HepG2 (cell line): ENCODE results near the gene CCDC148. TPM values are rescaled to one million over a fixed set of nuclear protein-coding genes. Genes with fewer than 3 reads are reported as not detected.

Experiments used
- ATAC-seq: fragments of 200-7000 bp; cut with Tn5 transposase; 3 replicates; pipeline ENCODE4 v1.9.1; 2020; ENCODE audit warnings: mild to moderate bottlenecking, moderate library complexity
- BruUV-seq: library from RNA; stranded (reverse); fragments of 400-500 nt; replicated peaks from 2 replicates; lab custom pipeline; 2021; lab: Mats Ljungman, UMichigan
- CTCF ChIA-PET: fragments of 300-600 bp; formaldehyde crosslinking; extraction: SDS; loops from one replicate; lab custom pipeline; 2021; ENCODE audit warnings: low total read pairs, inconsistent platforms, low intra/inter-chr PET ratio; lab: Yijun Ruan, JAX
- POLR2A ChIA-PET: fragments of 350-600 bp; sonication (Branson Sonifier 250); formaldehyde crosslinking; loops from one replicate; lab custom pipeline; 2020; ENCODE audit warnings: antibody characterized with exemption, inconsistent platforms; lab: Yijun Ruan, JAX
- DNase-seq: peaks from one replicate; pipeline ENCODE4 v3.0.0-alpha.2; 2015; ENCODE audit warnings: low spot score
- FAIRE-seq: peaks from 3 replicates; lab custom pipeline; 2011; peaks lifted over from hg19 to GRCh38; lab: Jason Lieb, UNC
- H2AFZ ChIP-seq: one replicate; pipeline ENCODE4 v1.6.1; 2011; ENCODE audit warnings: low read length, inconsistent platforms
- H3K27ac ChIP-seq: fragments of 300-600 bp; 3 replicates; pipeline ENCODE4 v1.8.0; 2011; ENCODE audit warnings: mixed run types, mild to moderate bottlenecking, mixed read lengths, low read length, inconsistent platforms; ENCODE audit not compliant: insufficient read depth; ENCODE audit errors: extremely low read length
- H3K27me3 ChIP-seq, 2 experiments: fragments of 200-600 bp in 1 of 2; 2 replicates in 1 of 2; 3 replicates in 1 of 2; pipeline versions ENCODE4 v1.6.0 to v1.8.0; 2011; ENCODE audit warnings: low read length in 2 of 2, mild to moderate bottlenecking in 2 of 2, moderate library complexity in 2 of 2, inconsistent platforms in 1 of 2; ENCODE audit not compliant: insufficient read depth in 2 of 2, control insufficient read depth in 1 of 2
- H3K36me3 ChIP-seq, 2 experiments: fragments of 200-600 bp in 1 of 2; replicated peaks in 1 of 2; 2 replicates in 1 of 2; 3 replicates in 1 of 2; pipeline versions ENCODE4 v1.5.1 to v1.8.0; 2011; ENCODE audit warnings: low read length in 2 of 2, inconsistent platforms in 1 of 2; ENCODE audit not compliant: insufficient read depth in 2 of 2, control insufficient read depth in 1 of 2
- H3K4me1 ChIP-seq: 2 replicates; pipeline ENCODE4 v1.5.1; 2012; ENCODE audit warnings: low read length, inconsistent platforms; ENCODE audit not compliant: insufficient read depth
- H3K4me2 ChIP-seq: 2 replicates; pipeline ENCODE4 v1.6.0; 2011; ENCODE audit warnings: low read depth, low read length, inconsistent platforms
- H3K4me3 ChIP-seq, 3 experiments: fragments of 200-600 bp in 1 of 3; sonication (generic), shearing (Covaris generic) in 1 of 3; replicated peaks in 1 of 3; 2 replicates each; pipeline ENCODE4 v1.5.1; 2011 to 2016; ENCODE audit warnings: low read length in 3 of 3, inconsistent platforms in 2 of 3, low read depth in 2 of 3, mild to moderate bottlenecking in 2 of 3, control low read depth in 1 of 3, mixed read lengths in 1 of 3; ENCODE audit not compliant: insufficient read depth in 1 of 3
- H3K79me2 ChIP-seq: one replicate; pipeline ENCODE4 v1.6.1; 2011; ENCODE audit warnings: low read length, inconsistent platforms; ENCODE audit not compliant: insufficient read depth
- H3K9ac ChIP-seq: 2 replicates; pipeline ENCODE4 v1.6.0; 2011; ENCODE audit warnings: mild to moderate bottlenecking, low read depth, low read length, inconsistent platforms; ENCODE audit not compliant: insufficient read depth
- H3K9me3 ChIP-seq: 2 replicates; pipeline ENCODE4 v1.5.1; 2012; ENCODE audit warnings: mild to moderate bottlenecking, low read length
- H4K20me1 ChIP-seq: 2 replicates; pipeline ENCODE4 v1.6.0; 2011; ENCODE audit warnings: inconsistent platforms, mild to moderate bottlenecking, low read length, moderate library complexity; ENCODE audit not compliant: insufficient read depth
- ASH2L ChIP-seq: fragments of 300-600, 200-600 bp; sonication (generic); IDR thresholded peaks from 2 replicates; pipeline ENCODE4 v1.7.0; 2017; ENCODE audit warnings: low read depth, mild to moderate bottlenecking, moderate library complexity, mixed read lengths, low read length; ENCODE audit not compliant: insufficient read length
- CREBL2 ChIP-seq: sonication (generic); formaldehyde crosslinking; IDR thresholded peaks from 2 replicates; pipeline ENCODE4 v1.8.1; 2023; ENCODE audit warnings: missing genetic modification reagents, mild to moderate bottlenecking, borderline replicate concordance
- DPF2 ChIP-seq: sonication (generic); formaldehyde crosslinking; IDR thresholded peaks from 2 replicates; pipeline ENCODE4 v1.4.0; 2020; ENCODE audit warnings: mild to moderate bottlenecking, low read depth, missing genetic modification reagents, borderline replicate concordance
- HOXA9 ChIP-seq: sonication (generic); formaldehyde crosslinking; IDR thresholded peaks from 2 replicates; pipeline ENCODE4 v1.8.1; 2022; ENCODE audit warnings: missing genetic modification reagents, mild to moderate bottlenecking, moderate library complexity, borderline replicate concordance
- NFKB2 ChIP-seq: sonication (generic); formaldehyde crosslinking; IDR thresholded peaks from 2 replicates; pipeline ENCODE4 v1.4.0; 2020; ENCODE audit warnings: missing genetic modification reagents, borderline replicate concordance
- SKIL ChIP-seq: sonication (generic); formaldehyde crosslinking; IDR thresholded peaks from 2 replicates; pipeline ENCODE4 v1.8.0; 2022; ENCODE audit warnings: missing genetic modification reagents, mild to moderate bottlenecking, moderate library complexity, borderline replicate concordance
- USF2 ChIP-seq, 2 experiments: sonication (generic) in 1 of 2; formaldehyde crosslinking in 1 of 2; IDR thresholded peaks; 2 replicates each; pipeline versions ENCODE4 v1.5.1 to v1.6.1; 2011 to 2020; ENCODE audit warnings: borderline replicate concordance in 1 of 2, low read depth in 1 of 2, low read length in 1 of 2, mild to moderate bottlenecking in 1 of 2, missing genetic modification reagents in 1 of 2, moderate library complexity in 1 of 2
- WIZ ChIP-seq: sonication (generic); formaldehyde crosslinking; IDR thresholded peaks from 2 replicates; pipeline ENCODE4 v1.5.1; 2020; ENCODE audit warnings: mild to moderate bottlenecking, missing genetic modification reagents
- ZEB1 ChIP-seq: IDR thresholded peaks from 2 replicates; pipeline ENCODE4 v1.6.1; 2012; ENCODE audit warnings: mild to moderate bottlenecking, low read depth, inconsistent platforms; ENCODE audit not compliant: insufficient replicate concordance
- ZMAT5 ChIP-seq: sonication (generic); formaldehyde crosslinking; IDR thresholded peaks from 2 replicates; pipeline ENCODE4 v1.5.0; 2020; ENCODE audit warnings: mild to moderate bottlenecking, low read depth, missing genetic modification reagents, borderline replicate concordance
- ZNF251 ChIP-seq: sonication (generic); formaldehyde crosslinking; IDR thresholded peaks from 2 replicates; pipeline ENCODE4 v1.9.0; 2021; ENCODE audit warnings: mild to moderate bottlenecking, missing genetic modification reagents
- ZNF574 ChIP-seq: sonication (generic); formaldehyde crosslinking; IDR thresholded peaks from 2 replicates; pipeline ENCODE4 v1.4.0; 2020; ENCODE audit warnings: missing genetic modification reagents
- ZNF775 ChIP-seq: sonication (generic); formaldehyde crosslinking; IDR thresholded peaks from 2 replicates; pipeline ENCODE4 v1.4.0; 2020; ENCODE audit warnings: missing genetic modification reagents, mild to moderate bottlenecking, moderate library complexity, borderline replicate concordance
- WGBS: methylation state at CpG from one replicate; pipeline ENCODE4 v1.1.6; 2017; ENCODE audit warnings: low lambda C conversion rate; 5-methylcytosine and 5-hydroxymethylcytosine counted together
- in situ Hi-C: cut with HindIII; loops from 2 replicates; pipeline ENCODE4 v1.10.0; 2017; ENCODE audit warnings: low pct_unique_long_range_greater_than_20kb; ENCODE audit not compliant: extremely low pct_ligation_motif_present
- intact Hi-C: fragments of 100-400 bp; cut with micrococcal nuclease; formaldehyde crosslinking; loops from one replicate; pipeline ENCODE4 v1.10.0; 2022; ENCODE audit not compliant: unreplicated experiment
- polyA plus RNA-seq, 8 experiments: library from polyadenylated mRNA; depleted of rRNA in 3 of 8; stranded (reverse) in 7 of 8; unstranded in 1 of 8; fragments of >200 nt; fragmentation: Illumina TruSeq in 4 of 8; extraction: Trizol in 4 of 8; gene quantifications; 2 replicates each; pipeline versions ENCODE4 v1.2.1 to v1.2.3, GENCODE V29; 2011 to 2016; ENCODE audit warnings: low read depth in 4 of 8, missing spikeins in 1 of 8, mixed read lengths in 1 of 8; ENCODE audit not compliant: insufficient read depth in 1 of 8
- total RNA-seq, 5 experiments: library from RNA; depleted of rRNA; stranded (reverse); fragments of >200 nt; fragmentation: Illumina TruSeq; extraction: Trizol; gene quantifications; 2 replicates each; pipeline ENCODE4 v1.2.3, GENCODE V29; 2016; ENCODE audit warnings: low read depth in 1 of 5

Gene CCDC148
- total and polyA plus RNA-seq, 2 of the 13 experiments (the other 11 are each of a cell fraction or from before 2014, with no cell fraction given): 0.30 to 0.49 TPM

GRCh38 chr2:158142165-158142564 lies 314.4 kb downstream of the CCDC148 start (continued):
- TF ChIP-seq USF2 (IDR thresholded peaks at IDR 0.05; ENCODE audit: low read depth, low read length) (no peak), USF2 (CRISPR knock-in tag; IDR thresholded peaks at IDR 0.05; ENCODE audit: borderline replicate concordance) (no peak), HOXA9 (CRISPR knock-in tag) (no peak), ZMAT5 (CRISPR knock-in tag) (no peak), WIZ (no peak), CREBL2 (no peak), ZEB1 (no peak), ZNF251 (CRISPR knock-in tag) (no peak), NFKB2 (CRISPR knock-in tag) (no peak)

- in situ Hi-C loops: no loop called here
- POLR2A ChIA-PET: interaction anchor here (2.5 kb wide), 1 partner anchor 8 kb away, joined by 14 read pairs; no protein-coding TSS in a partner anchor
Measured at GRCh38 chr2:158140201-158140600, 316.4 kb downstream of the CCDC148 start.

More at GRCh38 chr2:158140201-158140600, 316.4 kb downstream of the CCDC148 start:
- 91% methylated on average over 1 of the region's 1 CpG for WGBS
- no peaks in the 10 kb centered on the region for H3K36me3 ChIP-seq
- peaks cover 28% of the 10 kb centered on the region for H3K4me1 ChIP-seq
- H4K20me1 ChIP-seq: no peaks in the 10 kb centered on the region
- H2AFZ ChIP-seq: no peak overlapping the region
- intact Hi-C loops: no loop called here
- DNase-seq (no peak), ATAC-seq (no peak), FAIRE-seq (no peak)
- H3K27ac ChIP-seq: no peak overlapping the region
- no peak overlapping the region for H3K9ac ChIP-seq
- no peaks in the 10 kb centered on the region for H3K79me2 ChIP-seq
- no peak overlapping the region for H3K4me3 ChIP-seq
- no TSS peak for BruUV-seq
- no peak overlapping the region for H3K4me2 ChIP-seq
- TF ChIP-seq ASH2L (no peak), ZNF775 (CRISPR knock-in tag) (no peak), SKIL (CRISPR knock-in tag) (no peak), ZNF574 (CRISPR knock-in tag) (no peak), DPF2 (CRISPR knock-in tag) (no peak)
- no peaks in the 10 kb centered on the region for H3K27me3 ChIP-seq
- CTCF ChIA-PET: no interaction called here
- no peaks in the 10 kb centered on the region for H3K9me3 ChIP-seq
